Stimulated activated CD8-positive, alpha-beta memory T cell treated with anti-CD3 and anti-CD28 coated beads, Interleukin-4, amount 100 ng/mL, for 1 hour (primary cell): ENCODE data around the gene HDLBP.

Experiments
- DNase-seq, 2 donors: peaks; one replicate each; pipeline ENCODE4 v3.0.0-alpha.2; 2020; ENCODE audit warnings: low read depth in 2 of 2, low spot score in 1 of 2

The HDLBP gene

DNA sequence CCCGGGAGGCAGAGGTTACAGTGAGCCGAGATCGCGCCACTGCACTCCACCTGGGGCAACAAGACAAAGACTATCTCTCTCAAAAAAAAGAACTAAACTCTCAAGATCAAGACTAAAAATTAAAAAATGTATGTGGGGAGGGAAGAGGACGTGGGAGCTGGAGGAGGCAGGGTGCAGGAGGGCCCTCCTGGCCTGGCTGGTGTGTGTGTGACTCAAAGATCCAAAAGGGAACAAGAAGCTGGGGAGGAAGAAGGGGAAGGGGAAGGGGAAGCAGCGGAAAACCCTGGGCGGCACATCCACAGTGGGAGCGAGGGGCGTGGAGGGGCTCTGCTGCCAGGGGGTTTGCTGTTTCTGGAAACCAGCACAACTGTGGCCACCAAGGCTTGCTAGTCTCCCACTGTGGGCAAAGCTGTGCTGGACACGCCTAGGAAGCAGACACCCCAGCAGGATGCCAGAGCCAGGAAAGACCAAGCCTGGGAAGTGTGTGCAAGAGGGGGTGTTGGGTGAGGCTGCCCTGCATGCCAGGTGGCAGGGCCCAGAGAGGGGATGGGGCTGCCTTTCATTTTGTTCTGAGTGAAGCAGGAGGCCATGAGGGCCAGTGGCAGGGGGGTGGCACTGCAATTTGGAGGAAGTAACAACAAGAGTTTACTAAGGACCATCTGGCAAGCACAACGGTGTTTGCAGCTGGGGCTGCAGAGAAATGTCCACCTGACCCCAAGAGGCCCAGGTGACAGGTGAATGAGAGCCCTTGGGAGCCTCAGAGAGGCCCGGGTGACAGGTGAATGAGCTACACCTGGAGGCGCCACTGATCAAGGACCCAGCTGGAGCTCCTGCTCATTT, 82.5 kb downstream of the HDLBP start:
- no peak for DNase-seq

DNA sequence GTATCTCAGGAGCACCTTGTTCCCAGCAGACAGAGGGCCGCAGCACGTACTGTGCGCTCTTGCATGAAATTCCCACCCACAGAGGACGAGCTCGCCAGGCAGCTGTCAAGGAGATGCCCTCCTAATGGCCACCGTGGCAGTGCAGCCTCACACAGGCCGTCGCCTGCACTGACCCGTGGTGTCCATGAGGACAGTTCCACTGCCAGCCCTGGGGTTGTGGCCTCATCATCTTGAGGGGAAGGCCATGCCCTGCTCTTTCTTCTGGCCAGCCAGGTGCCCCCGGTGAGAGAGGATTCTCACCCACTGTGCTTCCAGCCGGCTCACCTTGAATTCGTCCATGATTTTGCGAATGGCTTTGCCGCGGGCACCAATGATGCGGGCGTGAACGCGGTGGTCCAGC, 85.0 kb downstream of the HDLBP start:
- no peak for DNase-seq

DNA sequence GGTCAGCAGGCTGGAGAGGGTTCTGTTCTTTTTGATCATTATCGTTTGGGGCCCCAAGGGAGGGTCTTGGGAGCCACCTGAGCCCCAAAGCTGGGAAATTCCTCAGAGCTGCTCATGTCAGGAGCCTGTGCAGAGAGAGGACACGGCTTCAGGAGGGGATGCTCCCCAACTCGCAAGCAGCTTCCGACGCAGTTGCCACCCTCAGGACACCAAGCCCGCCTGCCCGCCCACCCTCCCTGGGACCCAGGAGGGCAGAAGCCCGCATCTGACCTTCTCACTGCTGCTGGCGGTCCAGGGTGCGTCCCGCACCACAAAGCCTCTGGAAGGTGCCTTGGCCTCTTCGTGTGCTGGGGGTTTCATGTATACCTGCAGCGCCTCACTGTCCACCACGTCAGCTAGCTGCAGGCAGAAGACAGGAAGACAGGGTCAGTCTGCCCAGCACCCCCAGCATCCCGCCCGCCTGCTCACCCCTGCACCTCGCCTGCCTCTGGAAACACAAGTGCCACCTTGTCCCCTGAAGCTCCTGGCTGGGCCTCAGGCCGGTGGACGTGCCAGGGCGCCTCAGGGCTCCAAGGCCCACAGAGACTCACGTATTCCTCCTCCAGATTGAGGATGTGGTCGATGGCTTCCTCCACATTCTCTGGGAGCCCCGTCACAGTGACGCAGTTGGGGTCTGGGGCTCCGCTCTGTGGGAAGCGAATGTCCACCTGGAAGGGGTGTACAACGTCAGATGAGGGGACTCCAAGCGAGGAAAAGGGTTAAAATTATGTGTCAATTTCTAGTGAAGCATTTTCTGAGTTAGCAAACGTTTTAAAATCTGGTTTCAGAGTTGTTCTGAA, 85.7 kb downstream of the HDLBP start:
- DNase-seq: no peak

DNA sequence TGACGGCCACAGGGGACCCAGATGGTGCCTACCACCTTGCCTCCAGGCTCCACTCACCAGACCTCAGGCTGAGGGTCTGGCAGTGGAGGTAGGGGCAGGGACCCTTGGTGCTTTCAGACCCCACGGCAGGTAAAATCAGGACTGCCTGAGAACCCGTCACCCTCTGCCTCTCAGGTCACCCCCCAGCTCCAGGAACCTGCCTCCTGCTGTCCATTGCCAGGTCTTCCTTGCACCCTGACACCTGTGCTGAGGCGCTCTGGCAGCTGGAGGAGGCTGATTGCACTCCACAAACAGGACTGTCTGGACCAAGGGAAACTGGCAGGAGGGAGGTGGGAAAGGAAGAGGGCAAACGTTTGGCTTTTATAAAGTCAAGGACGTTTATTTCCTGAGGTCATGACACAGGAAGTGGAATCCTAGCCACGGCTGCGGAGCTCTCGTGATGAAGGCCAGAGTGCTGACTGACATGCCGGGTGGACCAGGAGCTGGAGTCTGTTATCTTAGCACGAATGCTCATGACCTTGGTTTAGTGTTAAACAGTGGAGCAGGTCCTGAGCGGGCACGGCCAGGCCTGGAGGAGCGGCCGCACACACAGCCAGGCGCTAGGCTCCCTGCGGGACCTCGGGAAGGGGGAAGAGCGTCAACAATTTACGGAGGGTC, 86.5 kb downstream of the HDLBP start:
- DNase-seq: no peak

DNA sequence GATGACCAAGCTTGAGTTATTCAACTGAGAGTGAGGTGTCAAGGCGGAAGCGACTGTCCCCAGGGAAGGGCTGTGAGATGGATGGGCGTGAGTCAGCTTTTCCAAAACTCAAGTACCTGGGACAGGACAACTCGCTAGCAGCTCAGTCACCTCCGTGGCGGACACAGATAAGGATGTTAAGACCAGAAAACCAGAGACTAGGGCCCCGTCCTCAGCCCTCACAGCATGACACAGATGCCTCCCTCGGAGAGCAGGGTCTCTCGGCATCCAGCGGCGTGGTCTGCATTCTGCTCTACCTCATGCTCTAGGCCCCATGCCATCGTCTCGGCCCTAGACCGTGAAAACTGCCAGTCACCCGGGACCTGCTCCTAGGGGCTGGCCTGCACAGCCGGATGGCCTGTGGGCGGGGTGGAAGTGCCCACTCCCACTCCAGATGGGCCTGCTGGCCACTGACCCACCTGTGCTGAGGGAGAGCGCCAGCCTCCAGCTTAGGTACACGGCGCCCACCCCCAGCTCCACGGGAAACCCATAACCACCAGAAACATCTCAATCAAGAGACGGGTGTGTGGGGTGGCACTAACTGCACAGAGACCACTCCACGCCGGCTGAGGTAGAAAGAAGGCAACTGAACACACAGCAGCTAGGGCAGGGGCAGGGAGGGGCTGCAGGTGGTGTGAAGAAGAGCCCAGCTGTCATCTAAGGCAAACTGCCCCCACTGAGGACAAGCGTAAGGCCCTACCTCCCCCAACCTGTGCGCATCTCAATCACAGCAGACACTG, 87.2 kb downstream of the HDLBP start:
- no peak for DNase-seq

DNA sequence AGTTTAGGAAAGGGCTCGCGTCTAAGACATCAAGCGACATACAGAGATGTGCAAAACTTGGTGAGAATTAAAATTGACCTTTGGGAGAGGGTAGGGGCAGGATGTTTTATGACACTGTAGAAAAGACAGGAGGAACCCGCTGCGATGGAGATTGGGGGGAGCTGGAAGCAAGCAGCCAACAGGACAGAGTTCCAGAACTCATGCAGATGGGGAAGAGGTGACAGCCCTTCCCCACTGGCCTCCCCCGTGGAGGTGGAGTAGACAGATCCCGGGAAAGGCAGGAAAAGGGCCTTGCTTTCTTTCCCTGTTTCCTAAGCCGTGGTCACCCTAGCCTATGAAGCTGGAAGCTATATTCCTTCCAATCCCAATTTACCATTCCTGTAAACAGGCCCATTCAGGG, 87.9 kb downstream of the HDLBP start:
- no peak for DNase-seq

DNA sequence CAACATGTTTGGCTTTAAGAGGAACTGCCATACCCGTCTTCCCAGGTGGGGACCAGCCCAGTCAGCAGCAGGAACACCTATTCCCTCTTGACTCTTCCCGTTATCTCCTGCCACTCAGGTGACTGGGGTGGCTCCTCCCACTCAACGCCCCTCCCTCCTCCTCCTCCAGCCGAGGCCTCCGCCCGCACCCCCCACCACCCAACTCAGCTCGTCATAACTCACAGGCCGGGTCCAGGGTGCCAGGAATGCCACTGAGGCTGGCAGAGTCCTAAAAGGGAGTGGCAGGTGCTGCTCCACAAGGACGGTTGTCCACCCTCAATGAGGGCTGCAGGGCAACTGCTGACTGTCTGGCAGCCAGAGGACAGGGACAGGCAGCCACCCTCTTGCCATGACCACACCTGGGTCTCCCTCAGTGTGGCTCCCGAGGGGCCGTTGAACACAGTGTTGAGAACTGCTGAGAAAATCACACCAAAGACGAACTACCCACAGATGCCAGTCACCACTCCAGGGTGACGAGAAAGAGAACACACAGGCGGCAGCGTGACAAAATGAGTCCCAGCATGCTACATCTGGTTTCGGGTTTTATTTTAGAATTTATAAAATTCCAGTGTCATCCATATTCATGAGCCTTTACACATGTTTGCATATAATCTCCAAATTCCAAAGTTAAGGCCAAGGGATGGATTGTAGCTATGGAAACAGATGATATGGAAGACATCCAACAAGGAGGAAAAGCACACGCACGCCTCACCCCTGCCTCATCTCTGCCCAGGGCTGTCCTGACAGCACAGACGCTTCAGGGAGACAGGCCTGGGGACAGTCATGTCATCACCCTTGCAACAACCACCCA, 88.5 kb downstream of the HDLBP start:
- DNase-seq: no peak

DNA sequence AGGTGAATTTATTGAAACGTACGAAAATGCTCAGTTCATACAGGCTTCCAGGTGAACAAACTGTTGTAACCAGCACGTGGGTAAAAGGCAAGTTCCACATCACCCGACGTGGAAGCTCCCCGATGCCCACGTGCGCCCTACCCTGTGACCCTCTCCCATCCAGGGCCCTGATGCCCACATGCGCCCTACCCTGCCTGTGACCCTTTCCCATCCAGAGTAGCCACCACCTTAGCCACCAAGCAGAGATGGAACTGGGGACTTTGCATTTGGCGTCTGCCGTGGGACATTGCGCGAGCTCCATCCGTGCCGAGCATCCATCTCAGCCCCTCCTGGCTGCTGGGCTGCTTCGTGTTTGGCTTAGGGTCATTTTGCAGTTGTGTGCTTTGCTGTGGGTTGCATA, 89.5 kb downstream of the HDLBP start:
- DNase-seq: no peak

DNA sequence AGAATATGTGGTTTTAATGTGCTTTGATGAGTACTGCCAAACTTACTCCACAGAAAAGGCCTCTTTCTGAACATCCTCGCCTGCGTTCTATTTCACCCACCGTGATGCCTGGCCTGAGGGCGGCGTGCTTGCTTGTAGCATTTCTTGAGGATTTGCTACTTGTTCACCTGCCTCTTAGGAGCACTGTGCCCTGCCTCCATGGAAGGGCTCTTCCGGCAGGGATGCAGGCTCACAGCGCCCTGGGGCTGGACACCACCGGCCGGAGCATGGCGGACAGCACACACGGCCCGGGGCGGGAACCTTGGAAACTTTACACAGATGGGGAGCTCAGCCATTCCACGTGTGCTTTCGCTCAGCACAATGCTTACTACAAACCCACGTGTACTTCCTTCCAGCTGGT, 89.9 kb downstream of the HDLBP start:
- no peak for DNase-seq

DNA sequence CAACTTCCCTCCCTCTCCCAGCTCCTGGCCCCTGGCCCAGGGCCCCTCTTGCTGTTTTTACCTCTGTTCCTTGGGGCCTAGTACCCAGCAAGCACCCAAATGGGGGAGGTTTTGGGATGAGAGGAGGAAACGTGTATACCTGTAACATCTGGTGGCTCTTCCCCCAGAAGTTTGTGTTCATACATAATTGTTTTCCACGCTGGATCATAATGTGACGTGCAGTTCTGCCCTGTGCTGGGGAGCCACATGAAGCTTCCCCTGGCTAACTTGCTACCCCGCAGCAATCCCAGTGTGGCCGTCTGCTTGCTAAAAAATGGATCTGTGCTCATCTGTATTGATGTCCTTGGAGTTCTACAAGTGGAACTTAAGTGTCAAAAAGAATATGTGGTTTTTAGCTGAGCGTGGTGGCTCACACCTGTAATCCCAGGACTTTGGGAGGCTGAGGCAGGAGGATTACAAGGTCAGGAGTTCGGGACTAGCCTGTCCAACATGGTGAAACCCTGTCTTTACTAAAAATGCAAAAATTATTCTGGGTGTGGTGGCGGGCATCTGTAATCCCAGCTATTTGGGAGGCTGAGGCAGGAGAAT, 90.5 kb downstream of the HDLBP start:
- DNase-seq: no peak

DNA sequence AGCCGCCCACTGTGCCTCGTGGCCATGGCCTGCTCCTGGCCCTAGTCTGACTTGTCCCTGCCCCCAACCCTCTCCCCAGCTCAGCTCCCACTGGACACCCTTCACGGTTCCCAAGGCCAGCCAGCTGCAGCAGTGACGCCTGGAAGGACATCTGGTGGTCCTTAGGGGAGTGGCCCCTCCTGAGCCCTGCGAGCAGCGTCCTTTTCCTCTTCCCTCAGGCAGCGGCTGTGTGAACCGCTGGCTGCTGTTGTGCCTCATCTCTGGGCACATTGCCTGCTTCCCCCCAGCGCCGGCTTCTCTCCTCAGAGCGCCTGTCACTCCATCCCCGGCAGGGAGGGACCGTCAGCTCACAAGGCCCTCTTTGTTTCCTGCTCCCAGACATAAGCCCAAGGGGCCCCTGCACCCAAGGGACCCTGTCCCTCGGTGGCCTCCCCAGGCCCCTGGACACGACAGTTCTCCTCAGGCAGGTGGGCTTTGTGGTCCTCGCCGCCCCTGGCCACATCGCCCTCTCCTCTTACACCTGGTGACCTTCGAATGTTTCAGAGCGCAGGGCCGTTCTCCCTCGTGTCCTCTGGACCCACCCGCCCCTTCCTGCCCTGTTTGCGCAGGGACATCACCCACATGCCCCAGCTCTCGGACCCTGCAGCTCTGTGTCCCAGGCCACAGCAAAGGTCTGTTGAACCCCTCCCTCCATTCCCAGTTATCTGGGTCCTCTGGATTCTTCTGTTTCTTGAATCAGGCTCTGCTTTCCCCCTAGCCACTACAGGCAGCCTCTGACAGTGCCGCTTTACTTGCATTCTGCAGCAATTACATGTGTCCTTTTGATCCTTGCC, 91.2 kb downstream of the HDLBP start:
- DNase-seq: no peak

DNA sequence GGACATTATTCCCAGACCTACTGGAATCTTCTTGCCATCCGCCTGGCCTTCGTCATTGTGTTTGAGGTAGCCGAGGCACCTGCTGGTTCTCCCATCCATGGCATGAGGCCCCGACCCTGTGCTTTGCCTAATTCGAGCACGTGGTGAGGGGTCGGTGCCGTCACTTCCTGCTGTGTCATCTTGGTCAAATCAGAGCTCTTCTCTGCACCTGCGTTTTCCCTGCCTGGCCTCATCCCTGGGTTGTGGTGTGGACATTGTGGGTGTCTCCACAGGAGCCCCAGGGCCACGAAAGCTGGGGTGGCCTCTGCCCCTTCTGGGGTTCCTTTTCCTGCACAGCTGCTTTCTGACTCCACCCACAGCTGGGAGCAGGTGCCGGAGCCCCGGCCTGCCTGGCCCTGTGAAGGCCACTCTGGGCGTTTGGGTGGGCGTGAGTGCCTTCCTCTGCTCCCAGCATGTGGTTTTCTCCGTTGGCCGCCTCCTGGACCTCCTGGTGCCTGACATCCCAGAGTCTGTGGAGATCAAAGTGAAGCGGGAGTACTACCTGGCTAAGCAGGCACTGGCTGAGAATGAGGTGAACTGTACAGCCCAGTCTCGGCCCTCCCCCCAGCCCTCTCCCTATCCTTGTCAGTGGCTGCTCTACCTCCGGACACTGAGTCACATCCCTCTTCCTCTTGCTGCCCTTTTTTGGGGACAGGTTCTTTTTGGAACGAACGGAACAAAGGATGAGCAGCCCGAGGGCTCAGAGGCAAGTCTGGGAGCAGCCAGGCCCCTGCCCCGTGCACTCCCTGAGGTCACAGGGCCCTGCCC, 92.1 kb downstream of the HDLBP start:
- DNase-seq: no peak

DNA sequence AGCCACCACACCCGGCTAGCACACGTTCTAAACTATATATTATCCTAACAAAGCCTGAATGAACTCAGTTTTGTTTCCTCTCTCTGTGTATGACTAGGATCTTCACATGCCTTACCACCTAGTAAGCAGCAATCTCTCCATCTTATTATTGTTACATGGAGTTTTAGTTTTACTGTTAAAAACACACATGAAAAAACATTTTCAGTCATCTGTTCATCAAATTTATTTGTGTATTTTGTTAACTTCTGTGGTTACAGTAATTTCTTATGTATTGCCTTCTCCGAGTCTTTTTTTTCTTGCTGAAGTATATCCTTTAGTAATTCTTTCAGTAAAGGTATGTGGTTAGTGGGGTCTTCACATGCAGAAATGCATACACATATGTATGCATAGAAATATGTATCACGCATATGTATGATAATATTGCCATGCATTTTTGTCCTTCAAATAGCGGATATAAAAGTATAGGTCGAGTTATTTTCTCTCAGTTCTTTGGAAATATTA, 95.6 kb downstream of the HDLBP start:
- DNase-seq: no peak

DNA sequence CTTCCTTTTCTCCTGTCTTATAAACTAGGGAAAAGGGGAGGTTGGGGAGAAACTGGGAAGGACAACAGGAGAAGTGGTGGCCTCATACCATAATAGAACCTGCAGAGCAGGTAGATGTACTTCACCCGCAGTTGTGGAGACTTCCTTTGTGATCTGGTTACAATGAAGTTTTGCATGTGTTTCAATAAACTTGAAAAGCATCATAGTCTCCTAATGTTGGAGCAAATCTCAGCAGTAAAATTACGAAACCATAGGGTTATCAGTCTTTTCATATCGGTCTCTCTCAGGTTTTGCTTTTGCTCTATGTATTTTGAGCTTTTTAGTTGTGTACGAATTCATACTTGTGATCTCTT, 96.5 kb downstream of the HDLBP start:
- no peak for DNase-seq

DNA sequence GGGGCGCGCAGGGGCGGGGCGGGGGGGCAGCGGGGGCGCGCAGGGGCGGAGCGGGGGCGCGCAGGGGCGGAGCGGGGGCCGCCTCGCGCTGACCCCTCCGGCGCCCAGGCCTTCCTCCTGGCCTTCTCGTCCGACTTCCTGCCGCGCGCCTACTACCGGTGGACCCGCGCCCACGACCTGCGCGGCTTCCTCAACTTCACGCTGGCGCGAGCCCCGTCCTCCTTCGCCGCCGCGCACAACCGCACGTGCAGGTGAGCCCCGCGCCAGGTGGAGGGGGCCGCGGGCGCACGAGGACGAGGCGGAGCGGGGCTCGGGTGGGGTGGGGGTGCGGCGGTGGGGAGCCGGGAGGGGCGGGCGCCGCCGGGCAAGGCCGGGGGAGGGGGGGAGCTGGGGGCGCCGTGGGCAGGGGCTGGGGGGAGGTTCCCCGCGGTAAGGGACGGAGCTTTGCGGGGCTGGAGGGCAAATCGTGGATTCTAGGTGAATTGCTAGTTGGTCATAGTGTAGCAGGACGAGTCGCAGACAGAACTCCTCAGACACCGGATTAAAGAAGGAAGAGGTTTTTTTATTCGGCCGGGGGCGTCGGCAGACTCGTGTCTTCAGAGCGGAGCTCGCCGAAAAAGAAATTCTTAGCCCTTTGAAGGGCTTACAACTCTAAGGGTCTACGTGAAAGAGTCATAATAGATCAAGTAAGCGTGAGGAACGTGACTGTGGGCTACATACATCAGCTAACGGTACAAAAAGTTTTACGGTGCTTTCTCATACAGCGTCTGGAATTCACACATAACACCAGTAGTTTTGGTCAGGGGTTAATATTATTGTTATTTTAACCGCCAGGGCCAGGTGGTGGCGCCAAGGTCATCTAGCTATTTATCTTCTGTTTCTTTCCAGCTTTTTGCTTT, 97.1 kb downstream of the HDLBP start:
- no peak for DNase-seq

DNA sequence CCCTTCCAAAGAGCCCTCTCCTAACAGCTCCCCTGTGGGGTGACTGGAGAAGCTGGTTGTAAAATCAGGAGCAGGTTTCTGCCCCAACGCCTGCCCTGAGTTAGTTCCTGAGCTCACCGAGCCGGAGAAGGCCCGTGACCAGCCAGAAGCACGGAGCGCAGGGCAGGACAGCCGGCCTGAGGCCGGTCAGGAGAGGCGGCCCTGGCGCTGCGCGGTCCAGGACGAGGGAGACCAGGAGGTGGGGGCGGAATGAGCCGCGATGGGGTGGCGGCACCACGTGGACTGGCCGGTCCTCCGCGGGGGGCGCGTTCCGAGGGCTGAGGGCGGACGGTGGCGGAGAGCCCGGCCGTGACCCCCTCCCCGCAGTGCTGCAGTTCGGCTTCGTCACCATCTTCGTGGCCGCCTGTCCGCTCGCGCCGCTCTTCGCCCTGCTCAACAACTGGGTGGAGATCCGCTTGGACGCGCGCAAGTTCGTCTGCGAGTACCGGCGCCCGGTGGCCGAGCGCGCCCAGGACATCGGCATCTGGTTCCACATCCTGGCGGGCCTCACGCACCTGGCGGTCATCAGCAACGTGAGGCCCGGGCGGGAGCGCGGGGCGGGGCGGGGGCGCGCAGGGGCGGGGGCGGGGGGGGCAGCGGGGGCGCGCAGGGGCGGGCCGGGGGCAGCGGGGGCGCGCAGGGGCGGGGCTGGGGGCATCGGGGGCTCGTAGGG, 98.0 kb downstream of the HDLBP start:
- no peak for DNase-seq
